GM10847 (cell line): ENCODE data around the gene TEX29.

Experiments used
- POLR2A ChIP-seq: IDR thresholded peaks from 2 replicates; pipeline ENCODE4 v1.6.1; 2011; ENCODE audit not compliant: insufficient read length; ENCODE audit errors: extremely low read depth

The TEX29 gene

GRCh38 chr13:111385183-111385857, 64.9 kb downstream of the TEX29 start:
- TF ChIP-seq POLR2A, result no peak

- TF ChIP-seq POLR2A, result no peak
These were observed 66.8 kb downstream of the TEX29 start for GRCh38 chr13:111387026-111387871.

GRCh38 chr13:111387945-111388600, 67.6 kb downstream of the TEX29 start:
- no peak for TF ChIP-seq POLR2A

GRCh38 chr13:111388851-111389500, 68.5 kb downstream of the TEX29 start:
- TF ChIP-seq POLR2A, result no peak

- no peak for TF ChIP-seq POLR2A
These were observed 69.4 kb downstream of the TEX29 start for GRCh38 chr13:111389621-111390521.

GRCh38 chr13:111390522-111391270, 70.3 kb downstream of the TEX29 start:
- TF ChIP-seq POLR2A, result no peak

- no peak for TF ChIP-seq POLR2A
These were observed 72.0 kb downstream of the TEX29 start for GRCh38 chr13:111392486-111392885.

GRCh38 chr13:111393221-111393790, 72.9 kb downstream of the TEX29 start:
- no peak for TF ChIP-seq POLR2A
